GM12878 (cell line): ENCODE measurements around the gene LAMB1.

Experiments
- CREM ChIP-seq: IDR thresholded peaks from 2 replicates; pipeline ENCODE4 v1.6.1; 2014; ENCODE audit warnings: antibody characterized with exemption, low read depth
- CTCF ChIP-seq, 3 experiments: IDR thresholded peaks in 2 of 3; conservative IDR thresholded peaks in 1 of 3; 2 replicates each; pipeline ENCODE4 v1.5.1; 2011; ENCODE audit warnings: low read depth in 3 of 3, low read length in 3 of 3, mild to moderate bottlenecking in 3 of 3, control low read depth in 2 of 3, moderate library complexity in 2 of 3, inconsistent platforms in 1 of 3, mixed read lengths in 1 of 3; ENCODE audit not compliant: control insufficient read depth in 2 of 3, insufficient read depth in 1 of 3; ENCODE audit errors: extremely low read depth in 1 of 3
- FOXK2 ChIP-seq: fragments of 450-650 bp; IDR thresholded peaks from 2 replicates; pipeline ENCODE4 v1.6.1; 2017; ENCODE audit warnings: mild to moderate bottlenecking, moderate library complexity
- NRF1 ChIP-seq: conservative IDR thresholded peaks from 2 replicates; pipeline ENCODE4 v1.6.1; 2011; ENCODE audit warnings: mild to moderate bottlenecking, low read depth, low read length, improper control_type of control experiment
- POLR2A ChIP-seq: IDR thresholded peaks from 2 replicates; pipeline ENCODE4 v1.6.1; 2011; ENCODE audit warnings: low read depth, mild to moderate bottlenecking, low read length
- RAD21 ChIP-seq: IDR thresholded peaks from 2 replicates; pipeline ENCODE4 v1.6.1; 2011; ENCODE audit warnings: mild to moderate bottlenecking, low read depth, low read length, moderate library complexity; ENCODE audit not compliant: insufficient read depth
- REST ChIP-seq: IDR thresholded peaks from 2 replicates; pipeline ENCODE4 v1.6.1; 2012; ENCODE audit warnings: mild to moderate bottlenecking, low read depth, low read length
- SMC3 ChIP-seq: IDR thresholded peaks from 2 replicates; pipeline ENCODE4 v1.6.1; 2011; ENCODE audit warnings: low read length, improper control_type of control experiment, borderline replicate concordance
- ZNF24 ChIP-seq: fragments of 450-650 bp; IDR thresholded peaks from 2 replicates; pipeline ENCODE4 v1.6.1; 2017; ENCODE audit warnings: antibody characterized with exemption, mild to moderate bottlenecking
- ZNF274 ChIP-seq: IDR thresholded peaks from one replicate; pipeline ENCODE4 v1.8.0; 2011; ENCODE audit not compliant: insufficient read length, insufficient read depth
- TF ChIP-seq, protein P1 (sequence below): fragments of 450-650 bp; IDR thresholded peaks from 2 replicates; pipeline ENCODE4 v1.6.1; 2018; ENCODE audit warnings: borderline replicate concordance, mild to moderate bottlenecking; ENCODE audit not compliant: partially characterized antibody
- TF ChIP-seq, protein P2 (sequence below): fragments of 450-650 bp; formaldehyde crosslinking; IDR thresholded peaks from 2 replicates; pipeline ENCODE4 v1.5.0; 2022; ENCODE audit warnings: mild to moderate bottlenecking, missing genetic modification characterization
- TF ChIP-seq, protein P3 (sequence below): IDR thresholded peaks from 2 replicates; pipeline ENCODE4 v1.6.1; 2012; ENCODE audit warnings: low read depth, low read length, improper control_type of control experiment

GRCh38 chr7:107955394-107955793, 47.6 kb downstream of the LAMB1 start:
- TF ChIP-seq SMC3 (no peak), CTCF (IDR thresholded peaks at IDR 0.05 in 2 of 3, conservative IDR thresholded peaks at IDR 0.05 in 1 of 3; ENCODE audit: control insufficient read depth in 2 of 3, extremely low read depth in 1 of 3, insufficient read depth in 1 of 3, low read depth in 3 of 3, low read length in 3 of 3) (no peak), POLR2A (no peak), FOXK2 (no peak), CREM (no peak), NRF1 (no peak), RAD21 (no peak), REST (no peak), ZNF24 (no peak), ZNF274 (no peak)
- TF ChIP-seq, protein P1, sequence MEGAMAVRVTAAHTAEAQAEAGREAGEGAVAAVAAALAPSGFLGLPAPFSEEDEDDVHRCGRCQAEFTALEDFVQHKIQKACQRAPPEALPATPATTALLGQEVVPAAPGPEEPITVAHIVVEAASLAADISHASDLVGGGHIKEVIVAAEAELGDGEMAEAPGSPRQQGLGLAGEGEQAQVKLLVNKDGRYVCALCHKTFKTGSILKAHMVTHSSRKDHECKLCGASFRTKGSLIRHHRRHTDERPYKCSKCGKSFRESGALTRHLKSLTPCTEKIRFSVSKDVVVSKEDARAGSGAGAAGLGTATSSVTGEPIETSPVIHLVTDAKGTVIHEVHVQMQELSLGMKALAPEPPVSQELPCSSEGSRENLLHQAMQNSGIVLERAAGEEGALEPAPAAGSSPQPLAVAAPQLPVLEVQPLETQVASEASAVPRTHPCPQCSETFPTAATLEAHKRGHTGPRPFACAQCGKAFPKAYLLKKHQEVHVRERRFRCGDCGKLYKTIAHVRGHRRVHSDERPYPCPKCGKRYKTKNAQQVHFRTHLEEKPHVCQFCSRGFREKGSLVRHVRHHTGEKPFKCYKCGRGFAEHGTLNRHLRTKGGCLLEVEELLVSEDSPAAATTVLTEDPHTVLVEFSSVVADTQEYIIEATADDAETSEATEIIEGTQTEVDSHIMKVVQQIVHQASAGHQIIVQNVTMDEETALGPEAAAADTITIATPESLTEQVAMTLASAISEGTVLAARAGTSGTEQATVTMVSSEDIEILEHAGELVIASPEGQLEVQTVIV: no peak
- TF ChIP-seq, protein P2, sequence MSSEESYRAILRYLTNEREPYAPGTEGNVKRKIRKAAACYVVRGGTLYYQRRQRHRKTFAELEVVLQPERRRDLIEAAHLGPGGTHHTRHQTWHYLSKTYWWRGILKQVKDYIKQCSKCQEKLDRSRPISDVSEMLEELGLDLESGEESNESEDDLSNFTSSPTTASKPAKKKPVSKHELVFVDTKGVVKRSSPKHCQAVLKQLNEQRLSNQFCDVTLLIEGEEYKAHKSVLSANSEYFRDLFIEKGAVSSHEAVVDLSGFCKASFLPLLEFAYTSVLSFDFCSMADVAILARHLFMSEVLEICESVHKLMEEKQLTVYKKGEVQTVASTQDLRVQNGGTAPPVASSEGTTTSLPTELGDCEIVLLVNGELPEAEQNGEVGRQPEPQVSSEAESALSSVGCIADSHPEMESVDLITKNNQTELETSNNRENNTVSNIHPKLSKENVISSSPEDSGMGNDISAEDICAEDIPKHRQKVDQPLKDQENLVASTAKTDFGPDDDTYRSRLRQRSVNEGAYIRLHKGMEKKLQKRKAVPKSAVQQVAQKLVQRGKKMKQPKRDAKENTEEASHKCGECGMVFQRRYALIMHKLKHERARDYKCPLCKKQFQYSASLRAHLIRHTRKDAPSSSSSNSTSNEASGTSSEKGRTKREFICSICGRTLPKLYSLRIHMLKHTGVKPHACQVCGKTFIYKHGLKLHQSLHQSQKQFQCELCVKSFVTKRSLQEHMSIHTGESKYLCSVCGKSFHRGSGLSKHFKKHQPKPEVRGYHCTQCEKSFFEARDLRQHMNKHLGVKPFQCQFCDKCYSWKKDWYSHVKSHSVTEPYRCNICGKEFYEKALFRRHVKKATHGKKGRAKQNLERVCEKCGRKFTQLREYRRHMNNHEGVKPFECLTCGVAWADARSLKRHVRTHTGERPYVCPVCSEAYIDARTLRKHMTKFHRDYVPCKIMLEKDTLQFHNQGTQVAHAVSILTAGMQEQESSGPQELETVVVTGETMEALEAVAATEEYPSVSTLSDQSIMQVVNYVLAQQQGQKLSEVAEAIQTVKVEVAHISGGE (CRISPR knock-in tag): no peak
- TF ChIP-seq, protein P3, sequence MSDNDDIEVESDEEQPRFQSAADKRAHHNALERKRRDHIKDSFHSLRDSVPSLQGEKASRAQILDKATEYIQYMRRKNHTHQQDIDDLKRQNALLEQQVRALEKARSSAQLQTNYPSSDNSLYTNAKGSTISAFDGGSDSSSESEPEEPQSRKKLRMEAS: no peak
